ENCODE measurements around the gene SOWAHC. TPM values are rescaled to one million over a fixed set of nuclear protein-coding genes. Genes with fewer than 3 reads are reported as not detected.
"Not testable (repeated sequence)": the region's sequence is repeated elsewhere in the genome, so short reads cannot be mapped to it uniquely, and the experiment has no call there.

The SOWAHC gene
- total RNA-seq, 1 donor from 2014 or later = 2.7 TPM

- DNase-seq (no peak), ATAC-seq (ENCODE audit: poor library complexity) (peak; percentile 39)
- intact Hi-C loops (cut with DNase I) = no loop called here
Measured at GRCh38 chr2:109637749-109638570, 23.8 kb downstream of the SOWAHC start.

- ATAC-seq (ENCODE audit: poor library complexity) = no peak
- intact Hi-C loops (cut with DNase I) = no loop called here
- DNase-seq = no peak
Measured at GRCh38 chr2:109638795-109639194, 24.6 kb downstream of the SOWAHC start.

- DNase-seq; intact Hi-C loops (cut with DNase I); ATAC-seq (ENCODE audit: poor library complexity): not testable (repeated sequence)
Measured at GRCh38 chr2:109640000-109640399, 25.8 kb downstream of the SOWAHC start.

GRCh38 chr2:109644571-109645275 is 30.6 kb downstream of the SOWAHC start:
- intact Hi-C loops (cut with DNase I) = no loop called here
- DNase-seq (peak; percentile 50), ATAC-seq (ENCODE audit: poor library complexity) (peak; percentile 89)

- no peak for ATAC-seq (ENCODE audit: poor library complexity)
- DNase-seq = no peak
- intact Hi-C loops (cut with DNase I) = no loop called here
Measured at GRCh38 chr2:109645412-109646184, 31.4 kb downstream of the SOWAHC start.

GRCh38 chr2:109646961-109647360 is 32.8 kb downstream of the SOWAHC start:
- intact Hi-C loops (cut with DNase I) = no loop called here
- ATAC-seq (ENCODE audit: poor library complexity) (no peak), DNase-seq (no peak)

GRCh38 chr2:109647636-109648035 is 33.5 kb downstream of the SOWAHC start:
- DNase-seq (no peak), ATAC-seq (ENCODE audit: poor library complexity) (no peak)
- intact Hi-C loops (cut with DNase I) = no loop called here

GRCh38 chr2:109648041-109648527 is 33.9 kb downstream of the SOWAHC start:
- ATAC-seq (ENCODE audit: poor library complexity) = no peak
- no peak for DNase-seq
- intact Hi-C loops (cut with DNase I) = no loop called here

- ATAC-seq (ENCODE audit: poor library complexity) = no peak
- intact Hi-C loops (cut with DNase I) = no loop called here
Measured at GRCh38 chr2:109649736-109650695, 35.9 kb downstream of the SOWAHC start.

GRCh38 chr2:109654326-109655050 is 40.3 kb downstream of the SOWAHC start:
- intact Hi-C loops (cut with DNase I) = no loop called here
- DNase-seq = no peak
- no peak for ATAC-seq (ENCODE audit: poor library complexity)

More at GRCh38 chr2:109649736-109650695, 35.9 kb downstream of the SOWAHC start:
- no peak for DNase-seq

- ATAC-seq (ENCODE audit: poor library complexity) = no peak
- intact Hi-C loops (cut with DNase I) = no loop called here
Measured at GRCh38 chr2:109655287-109655686, 41.1 kb downstream of the SOWAHC start.

GRCh38 chr2:109659396-109660045 is 45.4 kb downstream of the SOWAHC start:
- ATAC-seq (ENCODE audit: poor library complexity) = no peak
- intact Hi-C loops (cut with DNase I) = no loop called here

More at GRCh38 chr2:109655287-109655686, 41.1 kb downstream of the SOWAHC start:
- no peak for DNase-seq

GRCh38 chr2:109660046-109660860 is 46.1 kb downstream of the SOWAHC start:
- intact Hi-C loops (cut with DNase I) = no loop called here
- no peak for ATAC-seq (ENCODE audit: poor library complexity)

More at GRCh38 chr2:109659396-109660045, 45.4 kb downstream of the SOWAHC start:
- no peak for DNase-seq

GRCh38 chr2:109662889-109663288 is 48.7 kb downstream of the SOWAHC start:
- ATAC-seq (ENCODE audit: poor library complexity) = no peak
- DNase-seq = no peak
- intact Hi-C loops (cut with DNase I) = no loop called here

More at GRCh38 chr2:109660046-109660860, 46.1 kb downstream of the SOWAHC start:
- no peak for DNase-seq

- intact Hi-C loops (cut with DNase I) = no loop called here
- DNase-seq (peak; percentile 74), ATAC-seq (ENCODE audit: poor library complexity) (peak; percentile 97)
Measured at GRCh38 chr2:109663721-109664120, 49.6 kb downstream of the SOWAHC start.

GRCh38 chr2:109666466-109666865 is 52.3 kb downstream of the SOWAHC start:
- intact Hi-C loops (cut with DNase I) = no loop called here
- no peak for ATAC-seq (ENCODE audit: poor library complexity)

More at GRCh38 chr2:109666466-109666865, 52.3 kb downstream of the SOWAHC start:
- DNase-seq = no peak
